SU-DHL-6 (cell line): ENCODE results near the gene CCDC40.

Experiments used
- CTCF ChIP-seq: fragments of 200-600 bp; sonication (generic); IDR thresholded peaks from one replicate; pipeline ENCODE4 v1.5.1; 2017; ENCODE audit warnings: antibody characterized with exemption, mild to moderate bottlenecking, low read length, moderate library complexity; ENCODE audit not compliant: insufficient read depth, poor library complexity, severe bottlenecking
- EZH2phosphoT487 ChIP-seq: fragments of 200-600 bp; sonication (generic), shearing (Covaris generic); conservative IDR thresholded peaks from 2 replicates; pipeline ENCODE4 v1.6.1; 2018; ENCODE audit warnings: mild to moderate bottlenecking, antibody characterized with exemption, low read length, moderate library complexity, mixed read lengths

- TF ChIP-seq CTCF = no peak
- no peak for TF ChIP-seq EZH2phosphoT487
Observed at GRCh38 chr17:80132906-80133625, 96.6 kb downstream of the CCDC40 start.
